ENCODE data around the gene JAK2. TPM values are rescaled to one million over a fixed set of nuclear protein-coding genes. Genes with fewer than 3 reads are reported as not detected.

Gene JAK2
- total RNA-seq, 2 experiments from 2014 or later = 4.4 to 11.4 TPM

- no peak overlapping the region for H3K27ac ChIP-seq (ENCODE audit: low read depth, low read length, poor library complexity, severe bottlenecking)
- no peaks in the 10 kb centered on the region for H3K4me1 ChIP-seq (ENCODE audit: insufficient read depth, low read length, poor library complexity, severe bottlenecking)
- no peak overlapping the region for H3K4me2 ChIP-seq (ENCODE audit: low read length)
- no peak overlapping the region for H2AFZ ChIP-seq (ENCODE audit: low read length)
- no peaks in the 10 kb centered on the region for H3K9me3 ChIP-seq (ENCODE audit: low read length)
- no TSS peak for BruUV-seq (replicated peaks)
- DNase-seq (ENCODE audit: low spot score) = no peak
- no peak for TF ChIP-seq EZH2phosphoT487 (IDR thresholded peaks at IDR 0.05; ENCODE audit: borderline replicate concordance, low read depth, low read length)
- TF ChIP-seq, protein P1, sequence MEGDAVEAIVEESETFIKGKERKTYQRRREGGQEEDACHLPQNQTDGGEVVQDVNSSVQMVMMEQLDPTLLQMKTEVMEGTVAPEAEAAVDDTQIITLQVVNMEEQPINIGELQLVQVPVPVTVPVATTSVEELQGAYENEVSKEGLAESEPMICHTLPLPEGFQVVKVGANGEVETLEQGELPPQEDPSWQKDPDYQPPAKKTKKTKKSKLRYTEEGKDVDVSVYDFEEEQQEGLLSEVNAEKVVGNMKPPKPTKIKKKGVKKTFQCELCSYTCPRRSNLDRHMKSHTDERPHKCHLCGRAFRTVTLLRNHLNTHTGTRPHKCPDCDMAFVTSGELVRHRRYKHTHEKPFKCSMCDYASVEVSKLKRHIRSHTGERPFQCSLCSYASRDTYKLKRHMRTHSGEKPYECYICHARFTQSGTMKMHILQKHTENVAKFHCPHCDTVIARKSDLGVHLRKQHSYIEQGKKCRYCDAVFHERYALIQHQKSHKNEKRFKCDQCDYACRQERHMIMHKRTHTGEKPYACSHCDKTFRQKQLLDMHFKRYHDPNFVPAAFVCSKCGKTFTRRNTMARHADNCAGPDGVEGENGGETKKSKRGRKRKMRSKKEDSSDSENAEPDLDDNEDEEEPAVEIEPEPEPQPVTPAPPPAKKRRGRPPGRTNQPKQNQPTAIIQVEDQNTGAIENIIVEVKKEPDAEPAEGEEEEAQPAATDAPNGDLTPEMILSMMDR (conservative IDR thresholded peaks at IDR 0.05; ENCODE audit: low read length) = no peak
- no peaks in the 10 kb centered on the region for H3K36me3 ChIP-seq (ENCODE audit: insufficient read depth, low read length)
- intact Hi-C loops (cut with micrococcal nuclease; ENCODE audit: unreplicated experiment) = loop anchor here (1.0 kb wide), 1 partner anchor 12 kb away; no protein-coding TSS in a partner anchor
- no peaks in the 10 kb centered on the region for H3K79me2 ChIP-seq (ENCODE audit: insufficient read depth, low read depth, low read length)
- H3K4me3 ChIP-seq (ENCODE audit: low read depth, low read length, poor library complexity, severe bottlenecking) = no peak overlapping the region
- no peaks in the 10 kb centered on the region for H4K20me1 ChIP-seq (ENCODE audit: insufficient read depth, low read length)
- H3K9me2 ChIP-seq (ENCODE audit: insufficient read depth, low read length) = no peaks in the 10 kb centered on the region
- CTCF ChIA-PET (ENCODE audit: unreplicated experiment) = no interaction called here
- POLR2A ChIA-PET = no interaction called here
These were observed 38.1 kb upstream of the JAK2 start for GRCh38 chr9:4946937-4947336.

DNA sequence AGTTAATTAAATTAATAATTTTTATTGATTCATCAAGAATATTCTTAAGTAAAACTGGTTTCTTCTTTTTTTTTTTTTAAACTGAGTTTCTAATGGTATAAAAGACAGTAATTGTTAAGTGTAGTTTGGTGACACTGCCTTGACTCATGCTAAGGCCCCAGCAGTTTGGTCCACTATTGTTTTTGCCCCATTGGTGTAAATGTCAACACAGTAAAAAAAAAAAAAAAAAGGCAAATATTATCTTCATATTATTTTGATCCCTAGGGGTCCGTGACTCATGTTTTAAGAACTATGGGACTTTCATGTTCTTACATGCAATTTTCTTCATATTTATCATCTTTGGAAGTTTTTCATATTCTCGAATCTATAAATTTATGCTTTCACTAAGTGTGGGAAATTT, 29.2 kb upstream of the JAK2 start:
- ChIA-PET CTCF (ENCODE audit: unreplicated experiment) (no interaction called here), POLR2A (interaction anchor here (1.5 kb wide), 1 partner anchor 13 kb away, joined by 6 read pairs; no protein-coding TSS in a partner anchor)
- Histone ChIP-seq H3K9me3 (ENCODE audit: low read length) (no peaks in the 10 kb centered on the region), H3K36me3 (ENCODE audit: insufficient read depth, low read length) (no peaks in the 10 kb centered on the region), H3K27ac (ENCODE audit: low read depth, low read length, poor library complexity, severe bottlenecking) (no peak overlapping the region), H3K79me2 (ENCODE audit: insufficient read depth, low read depth, low read length) (no peaks in the 10 kb centered on the region), H2AFZ (ENCODE audit: low read length) (no peak overlapping the region), H3K4me1 (ENCODE audit: insufficient read depth, low read length, poor library complexity, severe bottlenecking) (no peaks in the 10 kb centered on the region), H4K20me1 (ENCODE audit: insufficient read depth, low read length) (no peaks in the 10 kb centered on the region), H3K4me2 (ENCODE audit: low read length) (no peak overlapping the region), H3K9me2 (ENCODE audit: insufficient read depth, low read length) (no peaks in the 10 kb centered on the region), H3K4me3 (ENCODE audit: low read depth, low read length, poor library complexity, severe bottlenecking) (no peak overlapping the region)
- TF ChIP-seq EZH2phosphoT487 (IDR thresholded peaks at IDR 0.05; ENCODE audit: borderline replicate concordance, low read depth, low read length) = no peak
- TF ChIP-seq, protein P1 (conservative IDR thresholded peaks at IDR 0.05; ENCODE audit: low read length) = no peak
- no TSS peak for BruUV-seq (replicated peaks)
- intact Hi-C loops (cut with micrococcal nuclease; ENCODE audit: unreplicated experiment) = no loop called here
- DNase-seq (ENCODE audit: low spot score) = no peak

GRCh38 chr9:4959031-4959430, 26.0 kb upstream of the JAK2 start:
- H4K20me1 ChIP-seq (ENCODE audit: insufficient read depth, low read length) = no peaks in the 10 kb centered on the region
- ChIA-PET CTCF (ENCODE audit: unreplicated experiment) (no interaction called here), POLR2A (interaction anchor here (1.4 kb wide), 1 partner anchor 38 kb away, joined by 4 read pairs; no protein-coding TSS in a partner anchor)
- no peaks in the 10 kb centered on the region for H3K9me3 ChIP-seq (ENCODE audit: low read length)
- H3K4me2 ChIP-seq (ENCODE audit: low read length) = no peak overlapping the region
- BruUV-seq (replicated peaks) = no TSS peak
- no peaks in the 10 kb centered on the region for H3K9me2 ChIP-seq (ENCODE audit: insufficient read depth, low read length)
- H2AFZ ChIP-seq (ENCODE audit: low read length) = no peak overlapping the region
- DNase-seq (ENCODE audit: low spot score) = no peak
- H3K27ac ChIP-seq (ENCODE audit: low read depth, low read length, poor library complexity, severe bottlenecking) = no peak overlapping the region
- H3K36me3 ChIP-seq (ENCODE audit: insufficient read depth, low read length) = no peaks in the 10 kb centered on the region; the same call in 1 of the 2 replicates
- H3K4me1 ChIP-seq (ENCODE audit: insufficient read depth, low read length, poor library complexity, severe bottlenecking) = no peaks in the 10 kb centered on the region
- no peak overlapping the region for H3K4me3 ChIP-seq (ENCODE audit: low read depth, low read length, poor library complexity, severe bottlenecking)
- no peaks in the 10 kb centered on the region for H3K79me2 ChIP-seq (ENCODE audit: insufficient read depth, low read depth, low read length)
- no peak for TF ChIP-seq EZH2phosphoT487 (IDR thresholded peaks at IDR 0.05; ENCODE audit: borderline replicate concordance, low read depth, low read length)
- TF ChIP-seq, protein P1 (conservative IDR thresholded peaks at IDR 0.05; ENCODE audit: low read length) = no peak
- intact Hi-C loops (cut with micrococcal nuclease; ENCODE audit: unreplicated experiment) = loop anchor here (1.0 kb wide), 1 partner anchor 12 kb away; no protein-coding TSS in a partner anchor
